Stomach (tissue), 9 donors: ENCODE data around the gene HLA-DQB1. TPM values are rescaled to one million over a fixed set of nuclear protein-coding genes. Genes with fewer than 3 reads are reported as not detected.
"Not testable (repeated sequence)": the region's sequence is repeated elsewhere in the genome, so short reads cannot be mapped to it uniquely, and the experiment has no call there.

Experiments
- DNase-seq, 2 donors: peaks; one replicate each; pipeline versions ENCODE4 v3.0.0 to v3.0.0-alpha.2; 2013 to 2019
- H3K27ac ChIP-seq, 5 donors: fragments of 200-600 bp in 4 of 5; sonication (generic) in 4 of 5; one replicate each; pipeline ENCODE4 v1.5.1; 2013 to 2019; ENCODE audit warnings: mild to moderate bottlenecking in 1 of 5, moderate library complexity in 1 of 5
- H3K27me3 ChIP-seq, 3 donors: fragments of 200-600 bp; sonication (generic); one replicate each; pipeline ENCODE4 v1.5.1; 2017 to 2019; ENCODE audit warnings: mixed run types in 1 of 3
- H3K36me3 ChIP-seq, 4 donors: fragments of 200-600 bp; sonication (generic); 1 replicate in 3 of 4; 2 replicates in 1 of 4; pipeline ENCODE4 v1.5.1; 2016 to 2019
- H3K4me1 ChIP-seq, 4 donors: fragments of 200-600 bp; sonication (generic); one replicate each; pipeline ENCODE4 v1.5.1; 2016 to 2019
- H3K4me3 ChIP-seq, 4 donors: fragments of 200-600 bp; sonication (generic) in 3 of 4; one replicate each; pipeline ENCODE4 v1.5.1; 2016 to 2019; ENCODE audit warnings: mild to moderate bottlenecking in 1 of 4
- H3K9me3 ChIP-seq, 4 donors: fragments of 200-600 bp; sonication (generic); one replicate each; pipeline ENCODE4 v1.5.1; 2016 to 2019
- CTCF ChIP-seq, 7 experiments: fragments of 450-650 bp in 4 of 7; fragments of 200-600 bp in 3 of 7; sonication (generic) in 3 of 7; IDR thresholded peaks; one replicate each; pipeline ENCODE4 v1.5.1; 2016 to 2019; ENCODE audit warnings: antibody characterized with exemption in 7 of 7, control low read depth in 2 of 7, mild to moderate bottlenecking in 1 of 7
- EP300 ChIP-seq: sonication (generic); formaldehyde crosslinking; IDR thresholded peaks from one replicate; pipeline ENCODE4 v1.6.1; 2017; ENCODE audit warnings: antibody characterized with exemption
- POLR2A ChIP-seq, 4 donors: fragments of 450-650 bp; IDR thresholded peaks; one replicate each; pipeline ENCODE4 v1.6.1; 2016; ENCODE audit warnings: antibody characterized with exemption in 4 of 4, control low read depth in 2 of 4, mild to moderate bottlenecking in 1 of 4, moderate library complexity in 1 of 4
- POLR2AphosphoS5 ChIP-seq, 3 donors: sonication (generic); formaldehyde crosslinking; IDR thresholded peaks; one replicate each; pipeline ENCODE4 v1.6.1; 2016; ENCODE audit warnings: antibody characterized with exemption in 3 of 3
- WGBS, 5 donors: extraction: QIAGEN DNeasy Blood & Tissue Kit in 3 of 5; methylation state at CpG; one replicate each; pipeline versions ENCODE4 v1.1.5 to v1.1.7; 2013 to 2018; 5-methylcytosine and 5-hydroxymethylcytosine counted together
- intact Hi-C: fragments of 100-400 bp; cut with DNase I; formaldehyde crosslinking; loops from one replicate; pipeline ENCODE4 v1.15.1; 2023; ENCODE audit warnings: low total_unique reads
- polyA plus RNA-seq, 3 donors: library from polyadenylated mRNA; stranded (reverse); fragments of 200-250 nt; gene quantifications; one replicate each; pipeline ENCODE4 v1.2.3, GENCODE V29; 2013
- total RNA-seq, 5 donors: library from RNA; depleted of rRNA; stranded (reverse); fragments of >200 nt; gene quantifications; one replicate each; pipeline versions ENCODE4 v1.1.0 to v1.2.3, GENCODE V29; 2014 to 2016
- donor health status: healthy with polysubstance abuse.
- donor health status: Bipolar disorder and iron deficiency.
- donor health status: healthy.

The HLA-DQB1 gene
- total and polyA plus RNA-seq, 8 donors, result 2.0 to 94.5 (median 21.4) TPM; not detected in 2

- H3K27me3 ChIP-seq, result no peaks in the 10 kb centered on the region
- H3K36me3 ChIP-seq, result no peaks in the 10 kb centered on the region
- H3K4me3 ChIP-seq, result no peak overlapping the region
- no peak for TF ChIP-seq CTCF (IDR thresholded peaks at IDR 0.05)
- no peak for TF ChIP-seq POLR2A (IDR thresholded peaks at IDR 0.05)
- no peak for TF ChIP-seq POLR2AphosphoS5 (IDR thresholded peaks at IDR 0.05)
- no peak for TF ChIP-seq EP300
- DNase-seq, result no peak
- peaks cover 0 to 2% (median 0%) of the 10 kb centered on the region in 4 donors for H3K9me3 ChIP-seq
- intact Hi-C loops, result no loop called here
- H3K27ac ChIP-seq, result no peak overlapping the region
- no peaks in the 10 kb centered on the region for H3K4me1 ChIP-seq
- WGBS, 5 donors, result 71 to 85% (median 76%) methylated on average over 4 of the region's 4 CpGs; no CpG with 5 or more reads in 1 of the 5 donors
These were observed 13.0 kb upstream of the HLA-DQB1 start for GRCh38 chr6:32679492-32679891.

GRCh38 chr6:32674123-32674522 is 7.7 kb upstream of the HLA-DQB1 start:
- H3K36me3 ChIP-seq, intact Hi-C loops, H3K4me3 ChIP-seq, H3K4me1 ChIP-seq, DNase-seq, H3K9me3 ChIP-seq, H3K27ac ChIP-seq, H3K27me3 ChIP-seq: not testable (repeated sequence)
- WGBS, 5 donors, result 81 to 95% (median 88%) methylated on average over 7 of the region's 7 CpGs

DNA sequence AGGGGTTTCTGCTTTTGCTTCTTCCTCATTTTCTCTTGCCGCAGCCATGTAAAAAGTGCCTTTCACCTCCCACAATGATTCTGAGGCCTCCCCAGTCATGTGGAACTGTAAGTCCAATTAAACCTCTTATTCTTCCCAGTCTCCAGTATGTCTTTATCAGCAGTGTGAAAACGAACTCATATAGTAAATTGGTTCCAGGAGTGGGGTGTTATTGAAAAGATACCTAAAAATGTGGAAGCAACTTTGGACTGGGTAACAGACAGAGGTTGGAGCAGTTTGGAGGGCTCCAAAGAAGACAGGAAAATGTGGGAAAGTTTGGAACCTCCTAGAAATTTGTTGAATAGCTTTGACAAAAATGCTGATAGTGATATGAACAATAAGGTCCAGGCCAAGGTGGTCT is 5.5 kb upstream of the HLA-DQB1 start:
- DNase-seq, H3K27me3 ChIP-seq, H3K9me3 ChIP-seq, intact Hi-C loops, H3K36me3 ChIP-seq, H3K4me1 ChIP-seq, H3K4me3 ChIP-seq, H3K27ac ChIP-seq: not testable (repeated sequence)
- WGBS, 5 donors, result 18 to 80% (median 71%) methylated on average over 2 of the region's 2 CpGs

DNA sequence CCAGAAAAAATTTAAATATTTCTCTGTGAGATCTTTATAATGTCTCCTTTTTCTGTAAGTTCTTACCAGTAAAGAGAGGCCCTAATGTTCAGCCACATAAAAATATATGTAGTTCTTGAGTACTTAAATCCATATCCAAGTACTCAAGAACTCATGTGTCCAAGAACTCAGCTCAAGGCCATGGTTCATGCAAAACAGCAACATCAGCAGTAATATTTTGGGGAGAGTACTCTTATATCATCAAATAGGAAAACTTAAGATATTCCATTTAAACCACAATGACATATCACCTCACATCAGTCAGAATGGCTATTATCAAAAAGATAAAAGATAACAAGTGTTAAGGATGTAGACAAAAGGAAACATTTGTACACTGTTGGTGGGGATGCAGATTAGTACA is 3.4 kb upstream of the HLA-DQB1 start:
- Histone ChIP-seq H3K4me3 (no peak overlapping the region), H3K9me3 (peaks cover 0 to 7% (median 3%) of the 10 kb centered on the region in 4 donors), H3K27me3 (peaks cover 0 to 4% (median 0%) of the 10 kb centered on the region in 3 donors), H3K27ac (no peak overlapping the region), H3K4me1 (no peaks in the 10 kb centered on the region), H3K36me3 (no peaks in the 10 kb centered on the region)
- no peak for DNase-seq
- TF ChIP-seq POLR2A (IDR thresholded peaks at IDR 0.05), result no peak
- intact Hi-C loops, result no loop called here

DNA sequence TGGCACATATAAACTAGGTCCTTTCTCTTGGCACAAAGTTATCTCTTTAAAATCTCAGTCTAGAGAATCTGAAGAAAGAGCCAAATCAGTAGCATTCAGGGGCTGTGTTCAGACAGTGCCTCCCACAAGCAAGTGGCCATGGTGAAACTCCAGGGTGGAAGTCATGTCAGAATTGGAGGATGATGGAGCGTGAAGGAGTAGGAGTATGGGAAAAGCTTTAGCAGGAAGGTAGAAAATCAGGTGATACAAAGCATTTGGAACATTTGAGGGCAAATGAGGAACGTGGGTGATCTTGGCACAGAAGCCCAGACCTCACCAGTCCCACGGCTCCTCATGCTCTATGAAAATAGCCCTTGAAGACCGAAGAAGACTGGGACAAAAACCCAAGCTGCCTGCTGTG is 2.8 kb upstream of the HLA-DQB1 start:
- no peak overlapping the region for H3K27ac ChIP-seq
- no peaks in the 10 kb centered on the region for H3K36me3 ChIP-seq
- TF ChIP-seq CTCF (IDR thresholded peaks at IDR 0.05) (no peak), EP300 (no peak), POLR2AphosphoS5 (IDR thresholded peaks at IDR 0.05) (no peak), POLR2A (IDR thresholded peaks at IDR 0.05) (no peak)
- DNase-seq, result no peak
- H3K4me3 ChIP-seq, result no peak overlapping the region
- WGBS, 5 donors, result 57 to 84% (median 80%) methylated on average over 4 of the region's 4 CpGs
- H3K4me1 ChIP-seq, result no peaks in the 10 kb centered on the region
- intact Hi-C loops, result no loop called here
- peaks cover 0 to 4% (median 0%) of the 10 kb centered on the region in 3 donors for H3K27me3 ChIP-seq
- H3K9me3 ChIP-seq, result peaks cover 0 to 7% (median 3%) of the 10 kb centered on the region in 4 donors

- Histone ChIP-seq H3K4me3 (no peak overlapping the region), H3K4me1 (no peaks in the 10 kb centered on the region), H3K27me3 (peaks cover 0 to 4% (median 0%) of the 10 kb centered on the region in 3 donors), H3K36me3 (no peaks in the 10 kb centered on the region), H3K9me3 (peaks cover 0 to 7% (median 3%) of the 10 kb centered on the region in 4 donors), H3K27ac (peak overlapping the region in 1 of 5 donors; percentile 6)
- WGBS, 5 donors, result 14 to 34% (median 18%) methylated on average over 4 to 5 of the region's 5 CpGs
- TF ChIP-seq CTCF (IDR thresholded peaks at IDR 0.05), result no peak
- no peak for TF ChIP-seq EP300
- TF ChIP-seq POLR2A (IDR thresholded peaks at IDR 0.05), result no peak
- intact Hi-C loops, result no loop called here
- peak; percentile 50 to 65 for DNase-seq
These were observed 1.8 kb upstream of the HLA-DQB1 start for GRCh38 chr6:32668226-32668747.
